ENCODE data around the gene TRERF1. TPM values are rescaled to one million over a fixed set of nuclear protein-coding genes. Genes with fewer than 3 reads are reported as not detected.
"Not testable (repeated sequence)": the region's sequence is repeated elsewhere in the genome, so short reads cannot be mapped to it uniquely, and the experiment has no call there.

TRERF1 gene
- total RNA-seq, 6 experiments from 2014 or later: 10.5 to 16.4 (median 15.2) TPM

DNA sequence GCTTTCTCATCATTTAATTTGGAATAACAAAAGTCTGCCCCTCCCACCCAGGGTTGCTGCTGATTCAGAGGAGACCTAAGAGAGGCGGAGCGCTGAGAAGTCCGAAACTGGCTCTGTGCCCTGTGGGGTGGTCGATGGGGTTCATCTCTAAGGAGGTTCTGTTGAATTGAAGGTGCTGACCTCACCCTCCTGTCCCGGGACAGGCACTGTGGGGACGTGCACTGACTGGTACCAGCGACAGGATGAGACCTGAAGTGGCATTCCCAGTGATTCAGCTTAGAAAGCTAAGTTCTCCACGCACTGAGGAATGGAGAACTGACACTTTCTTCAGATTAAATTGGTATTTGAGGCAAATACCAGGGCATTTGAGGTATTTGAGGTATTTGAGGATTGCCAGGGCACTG is 258.2 kb downstream of the TRERF1 start:
- Mint-ChIP-seq H3K36me3 (ENCODE audit: low read depth) (no peaks in the 10 kb centered on the region), H3K4me1 (ENCODE audit: low read depth) (peaks cover 32% of the 10 kb centered on the region), H3K27ac (no peak overlapping the region; the same call in 1 of the 2 replicates), H3K27me3 (ENCODE audit: insufficient read depth) (peaks cover 1% of the 10 kb centered on the region), H3K4me3 (peak overlapping the region; percentile 33), H3K9me3 (no peaks in the 10 kb centered on the region)
- DNase-seq: no peak
- TF ChIP-seq, protein P1, sequence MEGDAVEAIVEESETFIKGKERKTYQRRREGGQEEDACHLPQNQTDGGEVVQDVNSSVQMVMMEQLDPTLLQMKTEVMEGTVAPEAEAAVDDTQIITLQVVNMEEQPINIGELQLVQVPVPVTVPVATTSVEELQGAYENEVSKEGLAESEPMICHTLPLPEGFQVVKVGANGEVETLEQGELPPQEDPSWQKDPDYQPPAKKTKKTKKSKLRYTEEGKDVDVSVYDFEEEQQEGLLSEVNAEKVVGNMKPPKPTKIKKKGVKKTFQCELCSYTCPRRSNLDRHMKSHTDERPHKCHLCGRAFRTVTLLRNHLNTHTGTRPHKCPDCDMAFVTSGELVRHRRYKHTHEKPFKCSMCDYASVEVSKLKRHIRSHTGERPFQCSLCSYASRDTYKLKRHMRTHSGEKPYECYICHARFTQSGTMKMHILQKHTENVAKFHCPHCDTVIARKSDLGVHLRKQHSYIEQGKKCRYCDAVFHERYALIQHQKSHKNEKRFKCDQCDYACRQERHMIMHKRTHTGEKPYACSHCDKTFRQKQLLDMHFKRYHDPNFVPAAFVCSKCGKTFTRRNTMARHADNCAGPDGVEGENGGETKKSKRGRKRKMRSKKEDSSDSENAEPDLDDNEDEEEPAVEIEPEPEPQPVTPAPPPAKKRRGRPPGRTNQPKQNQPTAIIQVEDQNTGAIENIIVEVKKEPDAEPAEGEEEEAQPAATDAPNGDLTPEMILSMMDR (IDR thresholded peaks at IDR 0.05): no peak

DNA sequence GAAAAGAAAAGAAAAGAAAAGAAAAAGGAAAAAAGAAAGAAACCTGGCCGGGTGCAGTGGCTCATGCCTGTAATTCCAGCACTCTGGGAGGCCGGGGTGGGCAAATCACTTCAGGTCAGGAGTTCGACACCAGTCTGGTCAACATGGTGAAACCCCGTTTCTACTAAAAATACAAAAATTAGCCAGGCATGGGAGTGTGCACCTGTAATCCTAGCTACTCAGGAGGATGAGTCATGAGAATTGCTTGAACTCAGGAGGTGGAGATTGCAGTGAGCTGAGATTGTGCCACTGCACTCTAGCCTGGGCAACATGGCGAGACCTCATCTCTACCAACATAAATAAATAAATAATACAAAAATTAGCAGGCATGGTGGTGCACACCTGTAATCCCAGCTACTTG is 259.3 kb downstream of the TRERF1 start:
- H3K4me3 Mint-ChIP-seq; H3K9me3 Mint-ChIP-seq; H3K27me3 Mint-ChIP-seq (ENCODE audit: insufficient read depth); H3K36me3 Mint-ChIP-seq (ENCODE audit: low read depth); DNase-seq; H3K27ac Mint-ChIP-seq: not testable (repeated sequence)
- peaks cover 32% of the 10 kb centered on the region for H3K4me1 Mint-ChIP-seq (ENCODE audit: low read depth)

DNA sequence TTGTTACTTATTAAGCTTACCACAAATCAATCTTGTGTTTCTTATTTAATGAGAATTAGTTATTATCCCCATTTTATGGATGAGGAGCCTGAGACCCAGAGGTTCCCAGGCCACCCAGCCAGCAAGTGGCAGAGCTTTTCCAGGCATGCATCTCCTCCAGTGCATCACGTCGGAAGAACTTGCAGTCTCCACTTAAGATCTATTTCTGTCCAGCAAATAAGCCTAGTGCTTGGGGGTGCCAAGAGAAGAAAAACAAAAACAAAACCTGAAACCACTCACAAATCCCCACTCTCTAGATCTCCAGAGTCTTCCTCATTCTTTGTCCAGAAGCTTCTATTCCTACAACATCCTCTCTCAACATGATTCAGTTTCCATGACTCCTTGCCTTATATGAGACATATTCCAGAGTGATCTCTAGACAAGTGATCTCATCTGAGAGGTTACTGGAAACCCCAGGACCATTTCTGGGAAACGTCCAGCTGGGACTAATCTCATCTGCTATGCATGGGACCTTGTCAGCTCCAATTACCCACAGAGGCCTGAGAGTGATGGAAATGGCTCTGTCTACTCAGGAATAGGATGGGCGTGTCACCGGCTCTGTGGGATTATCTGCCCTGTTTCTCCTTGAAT is 261.1 kb downstream of the TRERF1 start:
- H3K4me1 Mint-ChIP-seq (ENCODE audit: low read depth): peaks cover 32% of the 10 kb centered on the region

DNA sequence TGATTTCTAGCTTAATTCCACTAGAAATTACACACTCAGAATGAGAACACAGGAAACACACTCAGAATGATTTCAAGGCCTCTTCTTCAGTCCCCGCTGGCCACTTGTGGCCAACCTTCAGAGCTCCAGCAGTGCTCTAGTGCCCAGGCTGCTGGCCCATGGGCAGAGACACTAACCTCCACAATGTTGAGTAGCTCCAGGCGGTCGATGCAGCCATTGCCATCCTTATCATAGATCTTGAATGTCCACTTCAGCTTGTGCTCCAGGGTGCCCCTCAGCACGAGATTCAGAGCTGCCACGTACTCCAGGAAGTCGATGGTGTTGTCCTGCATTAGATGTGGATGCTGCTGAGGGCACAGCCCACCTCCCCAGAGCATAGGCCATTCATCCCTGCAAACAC is 263.3 kb downstream of the TRERF1 start:
- H3K4me3 Mint-ChIP-seq: no peak overlapping the region
- H3K27ac Mint-ChIP-seq: no peak overlapping the region
- H3K4me1 Mint-ChIP-seq (ENCODE audit: low read depth): peaks cover 24% of the 10 kb centered on the region
- TF ChIP-seq, protein P1 (IDR thresholded peaks at IDR 0.05): no peak
- H3K9me3 Mint-ChIP-seq: no peaks in the 10 kb centered on the region
- no peaks in the 10 kb centered on the region for H3K36me3 Mint-ChIP-seq (ENCODE audit: low read depth)
- H3K27me3 Mint-ChIP-seq (ENCODE audit: insufficient read depth): peaks cover 7% of the 10 kb centered on the region
- DNase-seq: no peak

More for the DNA sequence above, 261.1 kb downstream of the TRERF1 start:
- peaks cover 2% of the 10 kb centered on the region for H3K27me3 Mint-ChIP-seq (ENCODE audit: insufficient read depth)
- TF ChIP-seq, protein P1 (IDR thresholded peaks at IDR 0.05): no peak
- H3K9me3 Mint-ChIP-seq: no peaks in the 10 kb centered on the region
- DNase-seq: peak; percentile 72
- no peak overlapping the region for H3K4me3 Mint-ChIP-seq
- peak overlapping the region; percentile 47 for H3K27ac Mint-ChIP-seq
- H3K36me3 Mint-ChIP-seq (ENCODE audit: low read depth): no peaks in the 10 kb centered on the region

DNA sequence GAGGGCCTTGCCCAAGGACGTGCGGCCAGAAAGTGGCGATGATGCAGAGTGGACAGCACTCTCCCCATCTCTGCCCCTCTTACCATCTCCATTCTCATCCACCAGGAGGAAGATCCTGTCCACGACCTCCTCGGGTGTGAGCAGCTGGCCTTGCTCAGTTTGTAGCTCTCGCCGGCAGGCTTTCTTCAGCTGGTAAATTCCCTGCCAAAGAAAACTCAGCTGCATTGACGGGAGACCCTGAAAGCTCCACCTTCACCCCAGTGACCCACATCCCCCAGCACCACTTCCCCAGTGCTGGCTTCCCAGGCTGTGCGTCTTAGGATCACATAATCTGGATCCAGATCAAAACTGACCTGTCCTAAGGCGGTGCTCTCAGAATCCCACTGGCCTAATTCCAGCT is 266.1 kb downstream of the TRERF1 start:
- Mint-ChIP-seq H3K27me3 (ENCODE audit: insufficient read depth) (peaks cover 12% of the 10 kb centered on the region), H3K27ac (no peak overlapping the region), H3K36me3 (ENCODE audit: low read depth) (no peaks in the 10 kb centered on the region), H3K9me3 (no peaks in the 10 kb centered on the region), H3K4me1 (ENCODE audit: low read depth) (peaks cover 4% of the 10 kb centered on the region), H3K4me3 (no peak overlapping the region)
- TF ChIP-seq, protein P1 (IDR thresholded peaks at IDR 0.05): no peak
- DNase-seq: no peak

DNA sequence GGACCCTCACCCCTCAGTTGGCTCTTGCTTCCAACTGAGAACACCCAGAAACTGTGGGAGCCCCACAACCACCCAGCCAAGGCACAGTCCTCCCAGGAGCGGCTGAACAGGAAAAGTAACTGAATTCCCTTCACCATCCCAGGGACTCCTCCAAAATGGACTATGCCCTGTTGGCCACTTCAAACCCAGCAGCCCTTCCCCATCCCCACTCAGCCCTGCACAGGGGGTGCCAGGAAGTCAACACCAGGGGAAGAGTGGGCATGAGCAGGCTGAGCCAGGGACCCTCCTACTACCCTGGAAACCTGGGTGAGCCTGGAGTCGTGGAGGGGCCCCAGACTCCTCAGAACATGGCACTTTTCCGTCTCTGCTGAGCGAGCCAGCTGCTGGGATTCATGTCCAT is 267.3 kb downstream of the TRERF1 start:
- H3K4me1 Mint-ChIP-seq (ENCODE audit: low read depth): peaks cover 8% of the 10 kb centered on the region
- no peaks in the 10 kb centered on the region for H3K36me3 Mint-ChIP-seq (ENCODE audit: low read depth)
- no peaks in the 10 kb centered on the region for H3K9me3 Mint-ChIP-seq
- TF ChIP-seq, protein P1 (IDR thresholded peaks at IDR 0.05): no peak
- no peak overlapping the region for H3K4me3 Mint-ChIP-seq
- DNase-seq: no peak
- no peak overlapping the region for H3K27ac Mint-ChIP-seq
- H3K27me3 Mint-ChIP-seq (ENCODE audit: insufficient read depth): peaks cover 12% of the 10 kb centered on the region

All from HFFc6 (cell line).